Measurements from ENCODE around the gene HDDC2.

HDDC2 gene

DNA sequence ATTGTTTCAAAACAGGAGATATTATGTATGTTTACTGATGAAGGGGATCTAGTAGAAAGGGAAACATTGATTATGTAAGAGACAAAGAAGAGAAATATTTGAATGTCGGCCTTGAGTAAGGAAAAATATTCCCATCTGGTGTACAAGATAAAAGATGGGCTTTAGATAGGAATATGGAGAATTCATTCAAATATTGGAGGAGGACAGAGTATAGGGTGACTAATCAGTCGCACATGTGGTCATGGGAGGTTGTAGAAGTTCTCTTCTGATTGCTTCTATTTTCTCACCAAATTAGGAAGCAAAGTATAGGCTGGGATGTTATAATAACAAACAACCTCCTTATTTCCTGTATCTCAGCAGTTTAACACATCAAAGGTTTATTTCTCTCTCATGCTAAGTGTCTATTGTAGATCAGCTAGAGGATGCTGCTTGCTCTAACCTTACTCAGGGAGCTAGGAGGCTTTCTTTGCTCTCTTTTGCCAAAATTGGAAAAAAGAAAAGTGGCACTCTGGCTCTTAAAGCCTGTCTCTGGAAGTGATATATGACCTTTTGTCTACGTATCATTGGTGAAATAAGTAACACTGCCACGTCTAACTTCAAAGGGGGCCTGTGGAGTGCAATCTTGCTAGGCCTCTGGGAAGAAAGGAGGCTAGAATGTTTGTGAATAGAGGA is 1.2 kb upstream of the HDDC2 start:
- Histone ChIP-seq H4K8ac (ENCODE audit: low read depth, low read length) (no peak overlapping the region), H2AK5ac (ENCODE audit: low read depth, low read length) (no peak overlapping the region), H3K4me3 (ENCODE audit: low read length in 2 of 2) (no peak overlapping the region), H2BK120ac (ENCODE audit: low read depth, low read length) (no peak overlapping the region), H3K79me1 (ENCODE audit: low read depth, low read length) (no peaks in the 10 kb centered on the region), H3K27ac (replicated peaks; ENCODE audit: low read length) (no peak overlapping the region), H3K4me2 (ENCODE audit: insufficient read depth, low read length, poor library complexity, severe bottlenecking) (no peak overlapping the region), H2BK12ac (ENCODE audit: low read length) (no peak overlapping the region), H3K23ac (ENCODE audit: low read depth, low read length, poor library complexity) (no peak overlapping the region), H3K4me1 (ENCODE audit: control insufficient read depth in 2 of 2, insufficient read depth in 1 of 2, low read depth in 1 of 2, low read length in 2 of 2) (peaks cover 0 to 1% of the 10 kb centered on the region in 2 donors), H3K9me3 (replicated peaks in 1 of 2; ENCODE audit: control insufficient read depth in 2 of 2, insufficient read depth in 1 of 2, low read depth in 1 of 2, low read length in 2 of 2) (no peaks in the 10 kb centered on the region), H2BK15ac (ENCODE audit: low read length) (no peak overlapping the region), H3K4ac (ENCODE audit: low read length) (no peak overlapping the region), H4K91ac (ENCODE audit: low read depth, low read length, poor library complexity) (no peak overlapping the region), H2BK5ac (ENCODE audit: low read length) (no peak overlapping the region), H2AFZ (ENCODE audit: low read length) (no peak overlapping the region), H3K18ac (ENCODE audit: low read length) (no peak overlapping the region), H3K36me3 (replicated peaks in 1 of 2; ENCODE audit: control insufficient read depth in 2 of 2, insufficient read depth in 2 of 2, low read length in 2 of 2) (peaks cover 5 to 22% of the 10 kb centered on the region in 2 donors), H3K9ac (ENCODE audit: low read depth, low read length, poor library complexity) (no peak overlapping the region), H3K14ac (ENCODE audit: low read length) (no peak overlapping the region), H3K27me3 (ENCODE audit: control insufficient read depth in 3 of 3, insufficient read depth in 3 of 3, low read depth in 1 of 3, low read length in 3 of 3) (peaks cover 0 to 22% (median 0%) of the 10 kb centered on the region in 3 experiments)
- DNase-seq (ENCODE audit: low spot score): no peak
- WGBS, 2 donors (ENCODE audit: extremely low coverage in 2 of 2, insufficient read length in 2 of 2, insufficient replicate concordance in 1 of 2): no CpG with 5 or more reads among the region's 4 CpGs

DNA sequence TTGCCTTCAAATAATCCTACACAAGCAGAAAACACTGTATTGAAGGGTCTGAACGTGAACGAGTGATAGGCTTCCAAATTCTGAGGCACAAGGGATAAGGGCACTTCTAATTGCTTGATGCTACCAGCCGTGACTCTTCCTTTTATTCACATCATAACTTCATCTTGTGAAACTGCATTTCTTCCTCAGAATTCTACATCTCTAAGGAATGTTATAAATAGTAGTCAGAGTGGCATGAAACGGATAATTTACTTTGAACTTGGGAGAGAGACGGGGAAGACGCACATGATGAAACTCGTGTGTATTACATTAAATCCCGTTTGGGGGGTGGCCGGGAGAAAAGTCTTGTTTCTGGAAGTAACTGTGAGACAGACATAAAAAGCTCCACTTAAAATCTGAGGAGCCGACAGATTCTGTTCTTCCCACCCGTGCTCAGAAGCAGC is 754 bp downstream of the HDDC2 start:
- H2BK15ac ChIP-seq (ENCODE audit: low read length): no peak overlapping the region
- H3K9ac ChIP-seq (ENCODE audit: low read depth, low read length, poor library complexity): peak overlapping the region; percentile 93
- peak overlapping the region; percentile 98 for H2AFZ ChIP-seq (ENCODE audit: low read length)
- peak overlapping the region; percentile 78 for H3K14ac ChIP-seq (ENCODE audit: low read length)
- H3K4ac ChIP-seq (ENCODE audit: low read length): no peak overlapping the region
- no peak overlapping the region for H2BK5ac ChIP-seq (ENCODE audit: low read length)
- H4K8ac ChIP-seq (ENCODE audit: low read depth, low read length): no peak overlapping the region
- H2BK120ac ChIP-seq (ENCODE audit: low read depth, low read length): no peak overlapping the region
- H2BK12ac ChIP-seq (ENCODE audit: low read length): no peak overlapping the region
- no peak overlapping the region for H2AK5ac ChIP-seq (ENCODE audit: low read depth, low read length)
- H3K9me3 ChIP-seq (replicated peaks in 1 of 2; ENCODE audit: control insufficient read depth in 2 of 2, insufficient read depth in 1 of 2, low read depth in 1 of 2, low read length in 2 of 2): no peaks in the 10 kb centered on the region
- H3K4me2 ChIP-seq (ENCODE audit: insufficient read depth, low read length, poor library complexity, severe bottlenecking): peak overlapping the region; percentile 51
- H3K18ac ChIP-seq (ENCODE audit: low read length): peak overlapping the region; percentile 96
- H3K4me3 ChIP-seq (ENCODE audit: low read length in 2 of 2): peak overlapping the region; percentile 84
- no peaks in the 10 kb centered on the region for H3K79me1 ChIP-seq (ENCODE audit: low read depth, low read length)
- peaks cover 0 to 7% (median 0%) of the 10 kb centered on the region in 3 experiments for H3K27me3 ChIP-seq (ENCODE audit: control insufficient read depth in 3 of 3, insufficient read depth in 3 of 3, low read depth in 1 of 3, low read length in 3 of 3)
- no peak overlapping the region for H3K27ac ChIP-seq (replicated peaks; ENCODE audit: low read length)
- peaks cover 12 to 42% of the 10 kb centered on the region in 2 donors for H3K36me3 ChIP-seq (replicated peaks in 1 of 2; ENCODE audit: control insufficient read depth in 2 of 2, insufficient read depth in 2 of 2, low read length in 2 of 2)
- peak overlapping the region; percentile 82 for H3K23ac ChIP-seq (ENCODE audit: low read depth, low read length, poor library complexity)
- no peak for DNase-seq (ENCODE audit: low spot score)
- H4K91ac ChIP-seq (ENCODE audit: low read depth, low read length, poor library complexity): peak overlapping the region; percentile 74
- peaks cover 0 to 1% of the 10 kb centered on the region in 2 donors for H3K4me1 ChIP-seq (ENCODE audit: control insufficient read depth in 2 of 2, insufficient read depth in 1 of 2, low read depth in 1 of 2, low read length in 2 of 2)
- WGBS, 2 donors (ENCODE audit: extremely low coverage in 2 of 2, insufficient read length in 2 of 2, insufficient replicate concordance in 1 of 2): no CpG with 5 or more reads among the region's 11 CpGs

DNA sequence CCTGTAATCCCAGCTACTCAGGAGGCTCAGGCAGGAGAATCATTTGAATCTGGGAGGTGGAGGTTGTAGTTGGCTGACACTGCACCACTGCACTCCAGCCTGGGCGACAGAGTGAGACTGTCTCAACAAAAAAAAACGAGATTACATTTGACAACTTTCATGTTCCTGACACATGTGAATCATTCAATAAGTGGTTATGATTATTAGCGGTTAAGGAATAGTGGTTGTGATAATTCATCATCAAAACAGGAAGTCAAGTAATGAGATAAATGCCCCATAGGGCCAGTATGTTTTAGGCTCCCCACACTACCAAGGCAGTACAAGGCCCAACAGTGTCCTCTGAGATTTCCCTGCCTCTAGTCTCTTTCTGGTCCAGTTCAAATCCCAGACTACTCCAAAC is 2.5 kb downstream of the HDDC2 start:
- Histone ChIP-seq H3K36me3 (replicated peaks in 1 of 2; ENCODE audit: control insufficient read depth in 2 of 2, insufficient read depth in 2 of 2, low read length in 2 of 2) (peaks cover 16 to 59% of the 10 kb centered on the region in 2 donors), H3K4me2 (ENCODE audit: insufficient read depth, low read length, poor library complexity, severe bottlenecking) (no peak overlapping the region), H2AFZ (ENCODE audit: low read length) (no peak overlapping the region), H3K4me1 (ENCODE audit: control insufficient read depth in 2 of 2, insufficient read depth in 1 of 2, low read depth in 1 of 2, low read length in 2 of 2) (peaks cover 0 to 1% of the 10 kb centered on the region in 2 donors), H3K9ac (ENCODE audit: low read depth, low read length, poor library complexity) (no peak overlapping the region), H3K23ac (ENCODE audit: low read depth, low read length, poor library complexity) (no peak overlapping the region), H3K27ac (replicated peaks; ENCODE audit: low read length) (no peak overlapping the region), H3K4me3 (ENCODE audit: low read length in 2 of 2) (no peak overlapping the region), H3K14ac (ENCODE audit: low read length) (no peak overlapping the region), H2BK15ac (ENCODE audit: low read length) (no peak overlapping the region), H3K79me1 (ENCODE audit: low read depth, low read length) (no peaks in the 10 kb centered on the region), H3K4ac (ENCODE audit: low read length) (no peak overlapping the region), H2AK5ac (ENCODE audit: low read depth, low read length) (no peak overlapping the region), H4K8ac (ENCODE audit: low read depth, low read length) (no peak overlapping the region), H3K18ac (ENCODE audit: low read length) (no peak overlapping the region), H2BK120ac (ENCODE audit: low read depth, low read length) (no peak overlapping the region), H3K27me3 (ENCODE audit: control insufficient read depth in 3 of 3, insufficient read depth in 3 of 3, low read depth in 1 of 3, low read length in 3 of 3) (peaks cover 0 to 5% (median 0%) of the 10 kb centered on the region in 3 experiments), H4K91ac (ENCODE audit: low read depth, low read length, poor library complexity) (no peak overlapping the region), H2BK12ac (ENCODE audit: low read length) (no peak overlapping the region), H2BK5ac (ENCODE audit: low read length) (no peak overlapping the region), H3K9me3 (replicated peaks in 1 of 2; ENCODE audit: control insufficient read depth in 2 of 2, insufficient read depth in 1 of 2, low read depth in 1 of 2, low read length in 2 of 2) (no peaks in the 10 kb centered on the region)
- WGBS, 2 donors (ENCODE audit: extremely low coverage in 2 of 2, insufficient read length in 2 of 2, insufficient replicate concordance in 1 of 2): no CpG with 5 or more reads among the region's 3 CpGs
- DNase-seq (ENCODE audit: low spot score): no peak

DNA sequence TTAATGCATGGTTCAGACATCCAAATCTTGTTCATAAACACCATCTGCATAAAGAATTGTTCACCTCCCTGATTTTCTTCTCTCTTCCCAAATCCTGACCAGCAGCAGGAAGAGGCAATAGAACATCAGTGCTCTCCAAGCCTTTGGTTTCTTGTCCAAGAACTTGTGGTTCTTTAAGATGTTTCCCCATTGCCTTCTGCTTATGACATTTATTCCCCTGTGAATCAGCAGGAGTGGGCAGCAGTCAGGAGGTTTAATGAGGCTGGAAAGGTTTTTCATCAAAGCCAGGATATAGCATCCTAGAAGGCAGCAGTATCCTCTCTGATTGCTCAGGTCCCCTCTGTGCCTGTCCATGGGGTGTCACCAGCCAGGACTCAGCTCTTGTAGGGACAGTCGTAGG is 5.3 kb downstream of the HDDC2 start:
- Histone ChIP-seq H3K14ac (ENCODE audit: low read length) (no peak overlapping the region), H3K18ac (ENCODE audit: low read length) (no peak overlapping the region), H2BK15ac (ENCODE audit: low read length) (no peak overlapping the region), H2BK120ac (ENCODE audit: low read depth, low read length) (no peak overlapping the region), H3K4me2 (ENCODE audit: insufficient read depth, low read length, poor library complexity, severe bottlenecking) (no peak overlapping the region), H3K27me3 (ENCODE audit: control insufficient read depth in 3 of 3, insufficient read depth in 3 of 3, low read depth in 1 of 3, low read length in 3 of 3) (no peaks in the 10 kb centered on the region), H3K9ac (ENCODE audit: low read depth, low read length, poor library complexity) (no peak overlapping the region), H3K27ac (replicated peaks; ENCODE audit: low read length) (no peak overlapping the region), H2BK12ac (ENCODE audit: low read length) (no peak overlapping the region), H4K91ac (ENCODE audit: low read depth, low read length, poor library complexity) (no peak overlapping the region), H2AFZ (ENCODE audit: low read length) (no peak overlapping the region), H3K9me3 (replicated peaks in 1 of 2; ENCODE audit: control insufficient read depth in 2 of 2, insufficient read depth in 1 of 2, low read depth in 1 of 2, low read length in 2 of 2) (no peaks in the 10 kb centered on the region), H4K8ac (ENCODE audit: low read depth, low read length) (no peak overlapping the region), H3K79me1 (ENCODE audit: low read depth, low read length) (no peaks in the 10 kb centered on the region), H2AK5ac (ENCODE audit: low read depth, low read length) (no peak overlapping the region), H3K4ac (ENCODE audit: low read length) (no peak overlapping the region), H3K4me1 (ENCODE audit: control insufficient read depth in 2 of 2, insufficient read depth in 1 of 2, low read depth in 1 of 2, low read length in 2 of 2) (peaks cover 0 to 1% of the 10 kb centered on the region in 2 donors), H3K23ac (ENCODE audit: low read depth, low read length, poor library complexity) (no peak overlapping the region), H3K36me3 (replicated peaks in 1 of 2; ENCODE audit: control insufficient read depth in 2 of 2, insufficient read depth in 2 of 2, low read length in 2 of 2) (peaks cover 22 to 87% of the 10 kb centered on the region in 2 donors), H3K4me3 (ENCODE audit: low read length in 2 of 2) (no peak overlapping the region), H2BK5ac (ENCODE audit: low read length) (no peak overlapping the region)
- no peak for DNase-seq (ENCODE audit: low spot score)
- no CpG with 5 or more reads among the region's 1 CpG for WGBS, 2 donors (ENCODE audit: extremely low coverage in 2 of 2, insufficient read length in 2 of 2, insufficient replicate concordance in 1 of 2)

Measured in neuronal stem cell (in vitro differentiated cells).